Measurements from ENCODE around the gene FBXW4. TPM values are rescaled to one million over a fixed set of nuclear protein-coding genes. Genes with fewer than 3 reads are reported as not detected.

Gene FBXW4
- 48.3 TPM for polyA plus RNA-seq (ENCODE audit: insufficient read length)

- DNase-seq (ENCODE audit: low read depth): no peak
Observed at GRCh38 chr10:101694674-101695403, at the start of gene FBXW4. Gene FBXW4, minus strand, starts transcription at chr10:101695170. Its CDS starts 65 bp downstream, at chr10:101695105.

GRCh38 chr10:101744267-101744666, 49.3 kb upstream of the FBXW4 start:
- no peak for DNase-seq (ENCODE audit: low read depth)

GRCh38 chr10:101741938-101742337, 47.0 kb upstream of the FBXW4 start:
- no peak for DNase-seq (ENCODE audit: low read depth)

- no peak for DNase-seq (ENCODE audit: low read depth)
Observed at GRCh38 chr10:101736666-101737065, 41.7 kb upstream of the FBXW4 start.

- DNase-seq (ENCODE audit: low read depth): no peak
Observed at GRCh38 chr10:101732096-101732495, 37.1 kb upstream of the FBXW4 start.

GRCh38 chr10:101726115-101726387, 31.1 kb upstream of the FBXW4 start:
- DNase-seq (ENCODE audit: low read depth): no peak

- no peak for DNase-seq (ENCODE audit: low read depth)
Observed at GRCh38 chr10:101725296-101726114, 30.5 kb upstream of the FBXW4 start.

GRCh38 chr10:101724446-101724845, 29.5 kb upstream of the FBXW4 start:
- DNase-seq (ENCODE audit: low read depth): no peak

GRCh38 chr10:101723176-101723575, 28.2 kb upstream of the FBXW4 start:
- no peak for DNase-seq (ENCODE audit: low read depth)

- DNase-seq (ENCODE audit: low read depth): no peak
Observed at GRCh38 chr10:101721806-101722205, 26.8 kb upstream of the FBXW4 start.

- no peak for DNase-seq (ENCODE audit: low read depth)
Observed at GRCh38 chr10:101720606-101721230, 25.7 kb upstream of the FBXW4 start.

- no peak for DNase-seq (ENCODE audit: low read depth)
Observed at GRCh38 chr10:101718690-101719275, 23.8 kb upstream of the FBXW4 start.

- DNase-seq (ENCODE audit: low read depth): no peak
Observed at GRCh38 chr10:101716891-101717659, 22.1 kb upstream of the FBXW4 start.

GRCh38 chr10:101712997-101713396, 18.0 kb upstream of the FBXW4 start:
- no peak for DNase-seq (ENCODE audit: low read depth)

GRCh38 chr10:101710793-101711192, 15.8 kb upstream of the FBXW4 start:
- DNase-seq (ENCODE audit: low read depth): no peak

GRCh38 chr10:101710059-101710695, 15.2 kb upstream of the FBXW4 start:
- DNase-seq (ENCODE audit: low read depth): no peak

- DNase-seq (ENCODE audit: low read depth): no peak
Observed at GRCh38 chr10:101709359-101710058, 14.5 kb upstream of the FBXW4 start.

GRCh38 chr10:101708870-101709269, 13.9 kb upstream of the FBXW4 start:
- no peak for DNase-seq (ENCODE audit: low read depth)

- no peak for DNase-seq (ENCODE audit: low read depth)
Observed at GRCh38 chr10:101708073-101708472, 13.1 kb upstream of the FBXW4 start.

- DNase-seq (ENCODE audit: low read depth): no peak
Observed at GRCh38 chr10:101704331-101704730, 9.4 kb upstream of the FBXW4 start.
